Subcutaneous abdominal adipose tissue (tissue), 5 donors: ENCODE measurements around the gene EXOC8.

ENCODE experiments used
- H3K27ac ChIP-seq: one replicate; pipeline ENCODE4 v1.7.0; 2013; ENCODE audit warnings: low read depth, mild to moderate bottlenecking, inconsistent platforms, low read length, moderate library complexity
- H3K27me3 ChIP-seq, 5 donors: one replicate each; pipeline ENCODE4 v1.7.0; 2013; ENCODE audit warnings: low read length in 5 of 5, inconsistent platforms in 1 of 5; ENCODE audit not compliant: control insufficient read depth in 5 of 5, insufficient read depth in 4 of 5
- H3K36me3 ChIP-seq, 5 donors: one replicate each; pipeline ENCODE4 v1.7.0; 2013; ENCODE audit warnings: low read length in 5 of 5; ENCODE audit not compliant: control insufficient read depth in 5 of 5, insufficient read depth in 5 of 5
- H3K4me1 ChIP-seq, 5 donors: one replicate each; pipeline ENCODE4 v1.7.0; 2013; ENCODE audit warnings: low read length in 5 of 5, mild to moderate bottlenecking in 3 of 5, moderate library complexity in 1 of 5; ENCODE audit not compliant: control insufficient read depth in 5 of 5, insufficient read depth in 5 of 5
- H3K4me3 ChIP-seq, 5 donors: one replicate each; pipeline ENCODE4 v1.7.0; 2013; ENCODE audit warnings: low read length in 5 of 5, low read depth in 1 of 5
- H3K9ac ChIP-seq, 5 donors: one replicate each; pipeline ENCODE4 v1.7.0; 2013; ENCODE audit warnings: low read length in 5 of 5, mild to moderate bottlenecking in 4 of 5, moderate library complexity in 3 of 5
- H3K9me3 ChIP-seq, 5 donors: one replicate each; pipeline ENCODE4 v1.7.0; 2013; ENCODE audit warnings: low read length in 5 of 5; ENCODE audit not compliant: control insufficient read depth in 5 of 5
- donor health status: healthy.
- donor health status: healthy.
- donor health status: healthy.
- donor health status: healthy.
- donor health status: healthy.

Gene EXOC8, protein sequence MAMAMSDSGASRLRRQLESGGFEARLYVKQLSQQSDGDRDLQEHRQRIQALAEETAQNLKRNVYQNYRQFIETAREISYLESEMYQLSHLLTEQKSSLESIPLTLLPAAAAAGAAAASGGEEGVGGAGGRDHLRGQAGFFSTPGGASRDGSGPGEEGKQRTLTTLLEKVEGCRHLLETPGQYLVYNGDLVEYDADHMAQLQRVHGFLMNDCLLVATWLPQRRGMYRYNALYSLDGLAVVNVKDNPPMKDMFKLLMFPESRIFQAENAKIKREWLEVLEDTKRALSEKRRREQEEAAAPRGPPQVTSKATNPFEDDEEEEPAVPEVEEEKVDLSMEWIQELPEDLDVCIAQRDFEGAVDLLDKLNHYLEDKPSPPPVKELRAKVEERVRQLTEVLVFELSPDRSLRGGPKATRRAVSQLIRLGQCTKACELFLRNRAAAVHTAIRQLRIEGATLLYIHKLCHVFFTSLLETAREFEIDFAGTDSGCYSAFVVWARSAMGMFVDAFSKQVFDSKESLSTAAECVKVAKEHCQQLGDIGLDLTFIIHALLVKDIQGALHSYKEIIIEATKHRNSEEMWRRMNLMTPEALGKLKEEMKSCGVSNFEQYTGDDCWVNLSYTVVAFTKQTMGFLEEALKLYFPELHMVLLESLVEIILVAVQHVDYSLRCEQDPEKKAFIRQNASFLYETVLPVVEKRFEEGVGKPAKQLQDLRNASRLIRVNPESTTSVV

DNA sequence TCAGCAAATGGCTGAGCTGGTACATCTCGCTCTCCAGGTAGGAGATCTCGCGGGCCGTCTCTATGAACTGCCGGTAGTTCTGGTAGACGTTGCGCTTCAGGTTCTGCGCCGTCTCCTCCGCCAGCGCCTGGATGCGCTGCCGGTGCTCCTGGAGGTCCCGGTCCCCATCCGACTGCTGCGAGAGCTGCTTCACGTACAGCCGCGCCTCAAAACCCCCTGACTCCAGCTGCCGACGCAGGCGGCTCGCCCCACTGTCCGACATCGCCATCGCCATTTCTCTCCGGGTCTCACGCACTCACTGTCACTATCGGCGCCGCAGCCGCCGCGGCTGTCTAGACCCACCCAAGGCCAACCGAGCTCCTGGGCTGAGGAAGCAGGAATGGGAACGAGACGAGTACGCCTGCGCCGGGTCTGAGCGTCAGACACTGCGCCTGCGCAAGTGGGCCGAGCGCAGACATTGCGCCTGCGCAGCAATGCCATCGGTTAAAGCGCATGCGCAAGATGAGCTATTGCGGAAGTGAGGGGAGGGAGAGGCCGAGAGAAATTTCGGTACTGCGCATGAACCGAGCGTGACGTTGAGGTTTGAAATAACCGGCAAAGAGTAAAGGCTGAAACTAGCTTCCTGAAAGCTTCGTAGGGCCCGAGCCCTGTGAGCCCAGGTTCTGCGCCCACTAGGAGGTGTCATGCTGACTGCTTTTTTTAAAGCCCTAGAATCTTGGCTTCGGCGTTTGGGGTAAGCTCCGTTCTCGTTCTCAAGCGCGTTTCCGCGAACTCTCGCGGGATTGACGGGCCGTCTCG is at the start of gene EXOC8:
Gene EXOC8 (minus strand): TSS at position 381 of the 798 bp plus-strand sequence. CDS start 107 bp downstream, at position 274.
- no peaks in the 10 kb centered on the region for H3K27me3 ChIP-seq
- H3K9ac ChIP-seq, result peak within 1 kb of the TSS; percentile 40 to 99 (median 98)
- peak within 1 kb of the TSS; percentile 91 to 99 (median 97) for H3K4me3 ChIP-seq
- peaks cover 12 to 64% (median 60%) of the 10 kb centered on the region in 5 donors for H3K4me1 ChIP-seq
- peak within 1 kb of the TSS; percentile 81 for H3K27ac ChIP-seq
- no peaks in the 10 kb centered on the region for H3K9me3 ChIP-seq
- peaks cover 0 to 7% (median 3%) of the 10 kb centered on the region in 5 donors for H3K36me3 ChIP-seq

DNA sequence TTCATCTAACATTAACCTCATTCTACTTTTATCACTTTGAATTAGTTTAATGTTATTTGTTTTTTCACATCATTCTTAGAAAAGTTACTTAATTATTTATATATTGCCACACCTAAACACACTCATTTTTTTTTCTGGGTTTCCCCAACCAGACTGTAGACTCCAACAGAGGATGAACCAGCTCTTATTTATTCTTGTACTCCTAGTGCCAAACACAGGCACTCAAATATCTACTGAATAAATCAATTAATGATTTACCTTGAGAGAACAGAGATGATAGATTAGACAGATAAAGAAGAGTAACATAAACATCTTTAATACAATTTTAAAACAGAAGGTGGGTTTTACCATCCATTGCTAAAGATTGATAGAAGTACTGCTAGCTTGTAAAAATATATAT is 48.8 kb upstream of the EXOC8 start:
- no peak overlapping the region for H3K4me3 ChIP-seq
- H3K4me1 ChIP-seq, result peaks cover 0 to 11% (median 3%) of the 10 kb centered on the region in 5 donors
- H3K27me3 ChIP-seq, result no peaks in the 10 kb centered on the region
- H3K36me3 ChIP-seq, result peaks cover 0 to 2% (median 0%) of the 10 kb centered on the region in 5 donors
- H3K9ac ChIP-seq, result no peak overlapping the region
- no peak overlapping the region for H3K27ac ChIP-seq
- no peaks in the 10 kb centered on the region for H3K9me3 ChIP-seq

DNA sequence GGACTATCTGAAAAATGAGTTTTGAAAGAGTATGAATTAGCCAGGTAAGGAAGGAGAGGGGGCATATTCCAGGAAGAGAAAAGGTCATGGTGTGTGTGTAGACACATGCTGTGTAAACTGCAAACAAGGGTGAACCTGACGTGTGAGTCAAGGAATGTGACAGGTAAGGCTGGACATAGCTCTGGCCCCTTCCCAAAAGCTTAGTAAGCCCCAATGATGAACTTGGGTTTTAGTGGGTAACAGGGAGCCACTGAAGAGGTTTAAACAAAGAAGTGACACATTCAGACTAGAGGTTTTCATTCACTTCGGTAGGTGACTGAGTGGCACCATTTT is 47.7 kb upstream of the EXOC8 start:
- no peak overlapping the region for H3K4me3 ChIP-seq
- no peak overlapping the region for H3K9ac ChIP-seq
- H3K9me3 ChIP-seq, result no peaks in the 10 kb centered on the region
- peaks cover 0 to 11% (median 3%) of the 10 kb centered on the region in 5 donors for H3K4me1 ChIP-seq
- peaks cover 0 to 2% (median 0%) of the 10 kb centered on the region in 5 donors for H3K36me3 ChIP-seq
- no peaks in the 10 kb centered on the region for H3K27me3 ChIP-seq
- no peak overlapping the region for H3K27ac ChIP-seq

DNA sequence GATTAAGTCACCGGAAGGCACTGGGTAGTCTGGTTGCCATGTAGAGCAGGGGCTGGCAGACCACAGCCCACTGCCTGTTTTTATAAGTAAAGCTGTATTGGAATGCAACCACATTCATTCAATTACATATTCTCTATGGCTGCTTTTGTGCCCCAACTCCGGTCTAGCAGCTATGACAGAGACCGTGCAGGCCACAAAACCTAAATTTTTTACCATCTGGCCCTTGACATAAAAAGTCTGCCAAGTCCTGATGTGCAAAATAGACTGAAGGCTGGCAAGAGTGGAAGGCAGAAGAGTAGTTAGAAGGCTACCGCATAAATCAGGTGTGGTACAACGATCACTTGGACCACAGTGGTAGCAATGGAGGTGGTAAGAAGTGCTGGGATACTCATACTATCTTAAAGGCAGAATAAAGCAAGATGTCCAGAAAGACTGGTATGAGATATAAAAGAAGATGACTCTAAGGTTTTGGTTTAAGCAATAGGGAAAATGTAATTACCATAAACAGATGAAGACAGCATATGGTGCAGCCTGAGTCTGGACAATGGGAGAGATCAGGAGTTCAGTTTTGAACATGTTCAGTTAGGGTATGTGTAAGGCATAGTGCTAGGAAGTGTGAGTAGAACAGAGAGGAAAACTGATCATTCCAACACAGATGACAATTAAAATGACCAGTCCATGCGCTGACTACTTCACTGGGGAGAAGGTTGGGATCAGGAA is 47.2 kb upstream of the EXOC8 start:
- no peaks in the 10 kb centered on the region for H3K27me3 ChIP-seq
- H3K9me3 ChIP-seq, result no peaks in the 10 kb centered on the region
- no peak overlapping the region for H3K4me3 ChIP-seq
- H3K9ac ChIP-seq, result no peak overlapping the region
- H3K4me1 ChIP-seq, result peaks cover 0 to 11% (median 3%) of the 10 kb centered on the region in 5 donors
- peaks cover 0 to 2% (median 0%) of the 10 kb centered on the region in 5 donors for H3K36me3 ChIP-seq
- H3K27ac ChIP-seq, result no peak overlapping the region

DNA sequence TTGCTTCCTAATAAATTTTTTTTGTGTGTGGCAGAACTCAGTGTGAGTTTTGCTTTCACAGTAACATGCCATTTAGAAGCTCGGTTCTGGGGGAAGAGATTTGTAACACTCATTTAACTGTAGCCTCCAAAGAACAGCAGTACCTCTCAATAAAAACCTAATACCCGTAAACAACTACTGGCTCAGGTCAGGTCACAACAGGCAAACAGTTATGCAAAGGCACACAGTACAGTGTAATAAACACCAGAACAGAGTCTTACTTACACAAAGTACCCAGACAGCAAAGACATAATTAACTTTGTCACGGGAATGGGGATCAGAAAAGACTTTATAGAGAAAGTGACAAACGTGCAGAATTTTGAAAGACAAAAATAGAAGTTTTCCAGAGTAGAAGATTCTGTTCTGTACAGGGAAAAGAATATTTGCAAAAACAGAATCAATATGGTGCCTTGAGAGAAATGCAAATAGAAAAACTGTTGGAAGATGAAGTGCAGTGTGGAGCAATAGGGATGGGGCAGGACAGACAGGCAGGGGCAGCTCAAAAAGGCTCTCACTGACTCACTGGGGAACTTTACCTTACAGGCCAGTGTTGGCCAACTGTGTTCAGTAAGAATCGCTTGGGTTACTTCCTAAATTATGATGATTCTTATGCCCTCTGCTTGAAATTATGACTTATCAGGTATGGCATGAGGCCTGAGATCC is 45.7 kb upstream of the EXOC8 start:
- H3K9ac ChIP-seq, result no peak overlapping the region
- no peak overlapping the region for H3K27ac ChIP-seq
- H3K4me3 ChIP-seq, result no peak overlapping the region
- peaks cover 1 to 21% (median 5%) of the 10 kb centered on the region in 5 donors for H3K4me1 ChIP-seq
- H3K27me3 ChIP-seq, result no peaks in the 10 kb centered on the region
- H3K36me3 ChIP-seq, result peaks cover 0 to 2% (median 0%) of the 10 kb centered on the region in 5 donors
- H3K9me3 ChIP-seq, result no peaks in the 10 kb centered on the region

DNA sequence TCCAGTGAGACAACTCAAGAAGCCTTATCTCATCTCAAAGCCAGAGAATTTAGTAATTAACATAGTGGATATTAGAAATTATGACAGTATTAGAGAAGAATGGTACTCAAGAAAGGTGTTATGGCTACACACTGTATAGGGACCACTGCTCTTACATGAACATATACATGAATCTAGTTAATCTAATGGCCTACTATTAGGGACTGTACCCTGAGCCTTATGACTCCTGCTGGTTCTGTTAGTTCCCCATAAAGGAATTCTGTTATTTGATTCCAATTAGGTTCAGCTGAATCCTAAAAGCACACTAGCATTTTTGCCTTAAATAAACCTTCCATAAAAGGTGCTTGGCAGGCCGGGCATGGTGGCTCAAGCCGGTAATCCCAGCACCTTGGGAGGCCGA is 44.8 kb upstream of the EXOC8 start:
- Histone ChIP-seq H3K4me1 (peaks cover 1 to 29% (median 8%) of the 10 kb centered on the region in 5 donors), H3K9me3 (no peaks in the 10 kb centered on the region), H3K4me3 (no peak overlapping the region), H3K36me3 (peaks cover 0 to 2% (median 0%) of the 10 kb centered on the region in 5 donors), H3K27ac (no peak overlapping the region), H3K27me3 (no peaks in the 10 kb centered on the region), H3K9ac (no peak overlapping the region)

DNA sequence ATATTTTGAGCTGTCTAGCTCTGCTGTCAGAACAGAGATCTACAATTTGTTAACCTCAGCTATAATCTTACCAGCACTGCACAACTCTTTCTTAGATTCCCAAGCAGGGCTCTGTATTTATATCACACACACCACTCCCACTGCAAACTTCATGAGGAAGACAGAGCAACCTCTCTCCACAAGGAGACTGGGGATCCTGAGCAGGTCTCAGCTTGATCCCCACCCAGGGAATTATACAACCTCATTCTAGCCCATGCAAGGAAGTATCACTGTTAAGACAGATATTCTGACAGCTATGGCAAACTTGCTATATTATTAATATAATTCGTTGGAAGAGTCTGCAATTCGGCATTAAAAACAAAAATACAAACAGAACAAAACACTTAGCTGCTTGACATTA is 44.1 kb upstream of the EXOC8 start:
- no peak overlapping the region for H3K27ac ChIP-seq
- H3K9me3 ChIP-seq, result no peaks in the 10 kb centered on the region
- H3K27me3 ChIP-seq, result no peaks in the 10 kb centered on the region
- no peak overlapping the region for H3K4me3 ChIP-seq
- H3K9ac ChIP-seq, result no peak overlapping the region
- H3K36me3 ChIP-seq, result peaks cover 0 to 2% (median 0%) of the 10 kb centered on the region in 5 donors
- peaks cover 1 to 36% (median 9%) of the 10 kb centered on the region in 5 donors for H3K4me1 ChIP-seq

DNA sequence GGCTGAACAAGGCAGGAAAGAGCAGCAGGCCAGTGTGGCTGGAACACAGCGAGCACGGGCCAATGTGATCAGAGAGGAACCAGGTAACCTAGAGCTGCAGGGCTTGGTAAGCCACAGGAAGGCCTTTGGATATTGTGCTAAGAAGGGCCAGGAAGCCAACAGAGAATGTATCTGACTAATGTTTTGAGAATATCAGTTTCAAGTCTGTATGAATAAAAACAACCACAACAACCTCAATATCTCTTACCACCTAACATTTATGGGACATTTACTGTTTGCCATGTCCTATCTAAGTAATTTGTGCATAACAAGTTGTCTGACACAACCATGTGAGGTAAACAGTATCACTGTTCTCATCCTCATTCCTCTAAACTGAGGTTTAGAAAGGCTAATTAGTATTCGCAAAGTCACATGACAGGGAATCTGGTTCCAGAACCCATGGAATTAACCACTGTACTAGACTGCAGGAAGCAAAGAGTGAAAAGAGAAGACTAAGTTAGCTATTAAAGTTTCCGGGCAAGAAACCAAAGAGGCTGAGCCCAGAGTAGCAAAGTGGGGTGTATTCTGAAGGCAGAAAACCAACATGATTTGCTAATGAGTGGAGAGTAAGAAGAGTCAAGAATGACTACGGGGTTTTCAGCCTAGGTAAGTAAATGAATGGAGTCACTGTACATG is 39.4 kb upstream of the EXOC8 start:
- no peaks in the 10 kb centered on the region for H3K9me3 ChIP-seq

More for the DNA sequence above, 39.4 kb upstream of the EXOC8 start:
- Histone ChIP-seq H3K27me3 (no peaks in the 10 kb centered on the region), H3K36me3 (no peaks in the 10 kb centered on the region), H3K4me1 (peaks cover 0 to 31% (median 7%) of the 10 kb centered on the region in 5 donors), H3K4me3 (no peak overlapping the region), H3K27ac (no peak overlapping the region), H3K9ac (no peak overlapping the region)
